Activated B cell treated with CpG ODN at 0.5 μM for 24 hours (primary cell): ENCODE results near the gene RPL18A. TPM values are rescaled to one million over a fixed set of nuclear protein-coding genes. Genes with fewer than 3 reads are reported as not detected.

Experiments
- ATAC-seq: fragments of 200-7000 bp; cut with Tn5 transposase; one replicate; pipeline ENCODE4 v1.10.0; 2021; ENCODE audit warnings: low read depth, mild to moderate bottlenecking, moderate library complexity
- CTCF ChIA-PET: fragments of 350-600 bp; sonication (Branson Sonifier 250); formaldehyde crosslinking; loops from one replicate; lab custom pipeline; 2021; ENCODE audit warnings: antibody characterized with exemption; lab: Charles Lee
- POLR2A ChIA-PET: fragments of 350-600 bp; sonication (Branson Sonifier 250); formaldehyde crosslinking; loops from one replicate; lab custom pipeline; 2021; ENCODE audit warnings: antibody characterized with exemption; lab: Charles Lee
- DNase-seq: peaks from one replicate; pipeline ENCODE4 v3.0.0; 2022
- H3K27ac Mint-ChIP-seq: one replicate; pipeline ENCODE4 v1.8.0; 2020; ENCODE audit warnings: mixed read lengths
- H3K27me3 Mint-ChIP-seq: one replicate; pipeline ENCODE4 v1.8.0; 2021; ENCODE audit warnings: mixed read lengths
- H3K36me3 Mint-ChIP-seq: one replicate; pipeline ENCODE4 v1.8.0; 2021; ENCODE audit warnings: low read depth, mixed read lengths
- H3K4me1 Mint-ChIP-seq: one replicate; pipeline ENCODE4 v1.8.0; 2021; ENCODE audit warnings: mixed read lengths
- H3K4me3 Mint-ChIP-seq: one replicate; pipeline ENCODE4 v1.8.0; 2020; ENCODE audit warnings: mild to moderate bottlenecking, mixed read lengths
- H3K9me3 Mint-ChIP-seq: one replicate; pipeline ENCODE4 v1.8.0; 2020; ENCODE audit warnings: mixed read lengths
- CTCF ChIP-seq: fragments of 200-600 bp; IDR thresholded peaks from one replicate; pipeline ENCODE4 v1.8.0; 2022; ENCODE audit warnings: antibody characterized with exemption, mild to moderate bottlenecking
- intact Hi-C: fragments of 100-400 bp; cut with micrococcal nuclease; formaldehyde crosslinking; loops from one replicate; pipeline ENCODE4 v1.15.1; 2024
- total RNA-seq: library from RNA; stranded (reverse); gene quantifications from 2 replicates; pipeline ENCODE4 v1.2.3, GENCODE V29; 2022

The RPL18A gene
- total RNA-seq, 1 donor from 2014 or later: 4,113 TPM

DNA sequence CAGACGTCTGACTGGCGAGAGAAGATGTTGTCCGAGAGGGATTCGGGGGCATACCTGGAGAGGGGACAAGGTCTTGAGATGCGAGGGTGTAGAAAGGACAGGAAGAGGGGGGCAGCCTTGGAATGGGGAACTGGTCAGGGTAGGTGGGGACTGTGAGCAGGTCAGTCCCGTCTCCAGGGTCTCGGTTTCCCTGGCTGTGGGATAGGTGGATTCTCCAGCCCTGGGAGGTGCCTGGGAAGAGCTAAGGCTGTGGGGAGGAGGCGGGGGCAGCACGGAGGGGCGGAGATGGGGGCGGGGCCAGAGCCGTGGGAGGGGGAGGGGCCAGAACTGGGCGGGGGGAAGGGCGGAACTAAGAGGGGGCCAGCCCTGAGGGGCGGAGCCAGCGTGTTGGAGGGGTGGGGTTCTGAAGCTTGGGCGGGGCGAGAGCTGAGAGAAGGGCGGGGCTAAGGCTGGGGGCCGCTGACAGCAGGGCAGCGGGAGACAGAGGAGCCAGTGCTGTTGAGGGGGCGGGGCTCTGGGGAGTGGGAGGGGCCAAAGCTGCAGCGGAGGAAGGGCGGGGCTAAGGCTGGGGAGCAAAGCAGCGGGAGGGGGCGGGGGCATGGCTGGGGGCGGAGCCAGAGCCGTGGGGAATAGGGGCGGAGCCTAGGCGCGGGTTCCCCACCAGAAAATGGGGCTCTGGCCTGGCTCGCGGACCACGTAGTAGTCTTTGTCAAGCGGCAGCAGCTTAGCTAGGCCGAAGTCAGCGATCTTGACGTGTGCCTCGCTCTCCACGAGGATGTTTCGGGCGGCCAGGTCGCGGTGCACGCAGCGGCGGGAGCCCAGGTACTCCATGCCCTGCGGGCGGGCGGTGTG is 28.9 kb upstream of the RPL18A start:
- Mint-ChIP-seq H3K4me1 (no peaks in the 10 kb centered on the region), H3K9me3 (no peaks in the 10 kb centered on the region), H3K27ac (no peak overlapping the region), H3K36me3 (peaks cover 73% of the 10 kb centered on the region), H3K27me3 (no peaks in the 10 kb centered on the region), H3K4me3 (no peak overlapping the region)
- intact Hi-C loops: no loop called here
- CTCF ChIA-PET: no interaction called here
- peak; percentile 72 for ATAC-seq
- DNase-seq: no peak
- POLR2A ChIA-PET: interaction anchor here (0.5 to 2.5 kb wide), 6 partner anchors 8 to 318 kb away, joined by 3 to 11 read pairs (median 4); partner anchors contain the start of gene JAK3
- no peak for TF ChIP-seq CTCF

GRCh38 chr19:17831419-17831888 is 28.3 kb upstream of the RPL18A start:
- no peak for TF ChIP-seq CTCF
- no peak overlapping the region for H3K27ac Mint-ChIP-seq
- POLR2A ChIA-PET: interaction anchor here (0.5 to 3.1 kb wide), 6 partner anchors 8 to 202 kb away, joined by 3 to 20 read pairs (median 4); partner anchors contain the start of gene JAK3

DNA sequence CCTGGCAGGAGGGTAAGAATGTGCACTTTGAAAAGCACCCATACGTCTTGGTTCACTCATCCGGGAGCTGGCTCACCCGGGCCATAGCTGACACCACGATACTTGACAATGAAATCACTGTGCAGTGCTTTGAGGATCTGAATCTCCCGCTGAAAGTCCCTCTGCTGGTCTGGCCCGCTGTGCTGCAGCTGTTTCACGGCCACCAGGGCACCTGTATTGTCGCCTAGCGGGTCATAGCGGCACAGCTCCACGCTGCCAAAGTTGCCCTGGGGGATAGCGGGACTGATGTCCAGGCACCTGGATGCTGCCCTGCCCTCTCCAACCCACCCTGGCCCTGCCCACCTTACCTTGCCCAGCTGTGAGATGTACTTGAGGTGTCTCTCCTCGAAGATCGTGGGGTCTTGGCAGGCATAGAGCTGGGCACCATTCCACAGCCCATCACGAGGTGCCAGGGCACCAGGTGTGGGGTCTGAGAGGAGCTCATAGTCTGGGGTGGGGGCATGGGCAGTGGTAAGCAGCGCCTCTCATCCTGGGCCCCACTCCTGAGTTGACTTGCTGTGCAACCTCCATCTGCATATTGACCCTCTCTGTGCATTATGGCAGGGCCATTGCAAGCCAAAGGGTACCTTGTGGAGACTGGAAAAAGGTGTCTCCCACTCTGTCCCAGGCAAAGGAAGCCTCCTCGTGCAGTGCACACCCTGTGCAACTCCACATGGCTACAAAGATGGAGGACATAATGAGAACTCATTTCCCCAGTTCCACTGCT is 27.1 kb upstream of the RPL18A start:
- no peak overlapping the region for H3K27ac Mint-ChIP-seq
- DNase-seq: no peak
- no peaks in the 10 kb centered on the region for H3K27me3 Mint-ChIP-seq
- ChIA-PET CTCF (no interaction called here), POLR2A (interaction anchor here (0.6 to 3.1 kb wide), 4 partner anchors 9 to 165 kb away, joined by 4 to 20 read pairs (median 7); partner anchors contain the start of gene JAK3)
- H3K4me3 Mint-ChIP-seq: no peak overlapping the region
- H3K4me1 Mint-ChIP-seq: no peaks in the 10 kb centered on the region
- ATAC-seq: no peak
- peaks cover 78% of the 10 kb centered on the region for H3K36me3 Mint-ChIP-seq
- TF ChIP-seq CTCF: no peak
- intact Hi-C loops: no loop called here
- no peaks in the 10 kb centered on the region for H3K9me3 Mint-ChIP-seq

More at GRCh38 chr19:17831419-17831888, 28.3 kb upstream of the RPL18A start:
- CTCF ChIA-PET: no interaction called here
- Mint-ChIP-seq H3K9me3 (no peaks in the 10 kb centered on the region), H3K4me3 (no peak overlapping the region), H3K36me3 (peaks cover 78% of the 10 kb centered on the region), H3K4me1 (no peaks in the 10 kb centered on the region), H3K27me3 (no peaks in the 10 kb centered on the region)
- no peak for ATAC-seq
- DNase-seq: no peak
- intact Hi-C loops: no loop called here

- H3K4me3 Mint-ChIP-seq: no peak overlapping the region
- POLR2A ChIA-PET: interaction anchor here (0.7 to 3.1 kb wide), 7 partner anchors 11 to 98 kb away, joined by 3 to 20 read pairs (median 4); partner anchors contain the start of genes CCDC124, JAK3 and RPL18A
- CTCF ChIA-PET: interaction anchor here (0.7 to 1.0 kb wide), 3 partner anchors 9 to 21 kb away, joined by 3 to 4 read pairs (median 3); no protein-coding TSS in a partner anchor
- no peak for DNase-seq
- no peaks in the 10 kb centered on the region for H3K4me1 Mint-ChIP-seq
- intact Hi-C loops: no loop called here
- no peaks in the 10 kb centered on the region for H3K27me3 Mint-ChIP-seq
- H3K36me3 Mint-ChIP-seq: peaks cover 83% of the 10 kb centered on the region
- H3K9me3 Mint-ChIP-seq: no peaks in the 10 kb centered on the region
- no peak overlapping the region for H3K27ac Mint-ChIP-seq
- TF ChIP-seq CTCF: no peak
- no peak for ATAC-seq
Measured at GRCh38 chr19:17834350-17835181, 25.1 kb upstream of the RPL18A start.
